HL-60/S4 treated with retinoic acid at 250 ng/mL for 4 days and 3 days (cell line): ENCODE data around the gene OCLN.
"Not testable (repeated sequence)": the region's sequence is repeated elsewhere in the genome, so short reads cannot be mapped to it uniquely, and the experiment has no call there.

Source experiments
- in situ Hi-C: fragments of 300-500 bp; cut with MboI; formaldehyde crosslinking; loops from 2 replicates; pipeline ENCODE4 v1.7.0; 2022; ENCODE audit warnings: low sequenced_read_pairs

Gene OCLN

DNA sequence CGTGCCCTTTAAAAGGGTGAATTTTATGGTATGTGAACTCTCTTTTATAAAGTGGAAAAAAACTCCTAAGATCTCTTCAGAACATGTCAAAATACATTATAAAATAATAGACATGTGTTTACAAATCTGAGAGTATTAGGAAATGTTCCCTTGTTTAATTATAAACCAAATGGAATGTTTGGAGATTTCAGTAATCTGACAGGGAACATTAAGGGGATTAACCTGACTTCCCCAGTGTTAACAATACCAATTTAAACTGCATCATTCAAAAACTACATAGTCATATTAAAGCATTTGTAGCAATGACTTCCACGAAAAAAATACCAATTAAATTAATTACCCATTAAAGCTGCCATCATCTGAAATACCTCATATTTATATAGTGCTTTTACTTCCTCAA, 1.6 kb upstream of the OCLN start:
- in situ Hi-C loops, result no loop called here

DNA sequence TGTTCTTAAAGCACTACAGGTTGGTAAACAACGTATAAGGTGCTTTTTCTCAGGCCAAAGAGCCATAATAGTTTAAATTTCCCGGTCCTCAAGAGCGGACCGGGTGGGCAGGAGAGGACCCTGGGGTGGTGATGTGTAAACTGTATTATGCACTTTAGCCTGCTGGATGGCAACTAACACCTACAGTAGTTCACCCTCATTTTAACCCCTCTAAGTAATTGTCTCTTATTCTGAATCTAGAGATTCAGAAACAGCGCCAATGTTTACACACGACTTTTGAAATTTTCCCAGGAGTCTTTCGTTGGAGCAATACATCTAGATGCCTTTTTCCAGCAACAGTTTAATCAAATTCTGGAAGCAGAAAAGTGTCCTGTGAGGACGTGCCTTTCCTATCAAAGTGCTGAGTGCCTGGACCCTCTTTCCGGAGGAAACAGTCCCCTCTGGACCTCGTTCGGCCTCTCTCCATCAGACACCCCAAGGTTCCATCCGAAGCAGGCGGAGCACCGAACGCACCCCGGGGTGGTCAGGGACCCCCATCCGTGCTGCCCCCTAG, 676 bp upstream of the OCLN start:
- in situ Hi-C loops, result no loop called here

DNA sequence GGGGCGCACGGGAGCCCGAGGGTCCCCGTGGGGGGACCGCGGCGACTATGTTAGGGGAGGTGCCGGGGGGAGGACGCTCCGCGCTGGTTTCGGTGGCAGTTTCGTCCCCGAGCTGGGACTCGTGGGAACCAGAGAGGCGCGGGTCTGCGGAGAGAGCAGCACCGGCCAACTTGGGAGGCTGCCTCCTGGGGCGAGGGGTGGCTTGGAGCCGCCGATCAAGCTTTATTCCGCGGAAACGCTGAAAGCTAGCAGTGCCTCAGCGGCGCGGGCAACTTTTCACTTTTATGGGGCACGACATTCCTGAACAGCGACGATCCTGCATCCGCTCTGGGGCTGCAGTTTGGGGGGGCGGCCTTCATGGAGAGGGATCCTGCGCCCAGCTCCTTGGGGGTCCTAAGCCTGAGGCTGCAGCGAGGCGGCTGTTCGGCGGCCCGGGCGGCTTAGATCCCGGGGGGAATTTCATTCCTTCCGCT, 369 bp downstream of the OCLN start:
- in situ Hi-C loops, result no loop called here

DNA sequence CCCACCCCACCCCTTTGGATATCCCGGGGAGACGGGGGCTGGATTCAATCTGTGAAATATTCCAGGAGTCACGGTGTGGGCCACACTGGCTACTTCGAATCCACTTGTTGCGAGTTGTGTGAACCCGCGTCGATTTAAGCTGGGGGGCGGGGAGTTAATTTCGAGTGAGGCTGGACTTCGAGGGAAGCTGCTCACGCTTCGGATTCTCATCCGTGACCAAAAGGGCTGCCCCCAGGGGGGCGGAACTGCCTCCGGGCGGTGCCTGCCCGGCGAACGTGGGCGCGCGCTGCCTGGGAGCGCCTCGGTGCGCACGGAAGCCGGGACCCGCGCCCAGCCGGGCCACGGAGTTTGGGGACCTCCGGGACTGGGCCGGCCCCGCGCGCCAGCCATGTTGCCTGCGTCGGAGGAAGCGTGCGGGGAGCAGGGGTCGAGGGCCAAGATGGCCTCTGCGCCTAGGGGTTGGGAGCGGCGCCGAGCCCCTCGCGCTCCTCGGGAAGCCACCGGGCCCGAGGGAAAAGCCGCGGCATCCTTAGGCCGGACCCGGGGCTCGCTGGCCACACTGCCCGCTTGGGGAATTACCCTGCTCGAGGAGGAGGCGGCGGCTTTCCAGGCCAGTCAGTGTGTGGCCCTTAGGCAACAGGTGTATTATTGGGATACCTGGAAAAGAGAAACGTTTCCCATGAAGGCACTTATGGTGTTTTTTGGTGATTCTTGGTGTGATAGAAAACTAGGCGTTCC, 975 bp downstream of the OCLN start:
- in situ Hi-C loops, result no loop called here

DNA sequence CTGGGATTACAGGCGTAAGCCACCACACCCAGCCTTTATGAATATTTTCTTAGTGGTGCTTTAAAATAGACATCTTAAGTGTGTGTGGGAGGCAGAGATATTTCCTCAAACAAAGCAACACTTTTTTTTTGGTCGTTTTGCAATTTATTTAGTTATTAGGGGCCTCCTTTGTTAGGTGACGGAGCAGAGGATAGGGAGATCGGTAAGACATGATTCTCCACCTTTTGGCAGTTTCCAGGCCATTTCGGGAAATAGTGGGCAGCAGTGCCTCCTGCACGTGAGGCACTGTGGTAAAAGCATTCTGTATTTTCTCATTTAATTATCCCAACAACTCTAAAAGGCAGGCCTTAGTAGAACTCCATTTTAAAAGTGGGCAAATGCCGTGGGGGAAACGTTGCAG, 1.9 kb downstream of the OCLN start:
- in situ Hi-C loops, result no loop called here

DNA sequence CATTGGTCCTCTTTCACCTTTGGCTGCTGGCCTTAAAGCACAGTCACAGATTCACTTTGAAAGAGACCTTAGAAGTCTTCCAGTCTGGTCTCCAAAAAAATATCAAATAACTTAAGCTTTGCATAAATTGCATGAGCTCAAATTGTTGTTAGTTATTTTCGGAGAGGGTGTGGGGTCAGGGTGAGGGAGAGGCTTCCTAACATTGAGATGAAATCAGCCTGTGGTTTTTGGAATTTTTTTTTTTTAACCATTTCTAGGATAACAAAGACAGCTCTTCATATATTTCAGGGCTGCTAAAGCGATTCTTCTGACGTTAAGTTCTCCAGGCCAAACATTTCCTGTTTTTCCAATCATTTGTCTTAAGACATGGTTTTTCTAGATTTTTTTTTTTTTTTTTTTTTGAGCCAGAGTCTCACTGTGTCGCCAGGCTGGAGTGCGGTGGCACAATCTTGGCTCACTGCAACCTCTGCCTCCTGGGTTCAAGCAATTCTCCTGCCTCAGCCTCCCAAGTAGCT, 4.5 kb downstream of the OCLN start:
- in situ Hi-C loops, result no loop called here

DNA sequence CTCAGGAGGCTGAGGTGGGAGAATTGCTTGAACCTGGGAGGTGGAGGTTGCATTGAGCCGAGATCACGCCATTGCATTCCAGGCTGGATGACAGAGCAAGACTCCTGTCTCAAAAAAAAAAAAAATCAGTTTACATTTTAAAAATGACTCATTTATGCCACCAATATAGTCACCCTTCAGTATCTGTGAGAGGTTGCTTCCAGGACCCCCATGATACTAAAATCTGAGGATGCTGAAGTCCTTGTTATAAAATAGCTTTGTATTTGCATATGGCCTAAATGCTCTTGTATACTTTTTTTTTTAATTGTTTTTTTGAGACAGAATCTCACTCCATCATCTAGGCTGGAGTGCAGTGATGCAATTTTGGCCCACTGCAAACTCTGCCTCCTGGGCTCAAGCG, 5.8 kb downstream of the OCLN start:
- in situ Hi-C loops, result no loop called here

DNA sequence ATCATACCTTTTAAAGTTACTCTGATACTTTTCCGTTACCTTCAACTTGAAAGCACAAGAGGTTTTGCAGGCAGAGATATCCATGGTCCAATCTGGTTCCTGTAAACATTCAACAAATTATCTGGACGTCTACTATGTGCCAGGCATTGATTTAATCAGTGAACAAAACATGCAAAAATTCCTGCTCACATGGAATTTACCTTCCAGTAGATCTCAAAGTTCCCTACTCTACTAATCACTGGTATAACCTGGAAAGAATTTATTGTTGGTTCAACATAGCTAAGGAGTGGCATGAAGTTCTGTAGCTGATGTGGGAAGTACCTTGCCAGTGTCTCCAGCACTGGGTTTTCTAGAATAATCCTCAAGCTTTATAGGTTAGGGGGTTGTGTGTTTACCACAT, 9.8 kb downstream of the OCLN start:
- in situ Hi-C loops, result no loop called here

DNA sequence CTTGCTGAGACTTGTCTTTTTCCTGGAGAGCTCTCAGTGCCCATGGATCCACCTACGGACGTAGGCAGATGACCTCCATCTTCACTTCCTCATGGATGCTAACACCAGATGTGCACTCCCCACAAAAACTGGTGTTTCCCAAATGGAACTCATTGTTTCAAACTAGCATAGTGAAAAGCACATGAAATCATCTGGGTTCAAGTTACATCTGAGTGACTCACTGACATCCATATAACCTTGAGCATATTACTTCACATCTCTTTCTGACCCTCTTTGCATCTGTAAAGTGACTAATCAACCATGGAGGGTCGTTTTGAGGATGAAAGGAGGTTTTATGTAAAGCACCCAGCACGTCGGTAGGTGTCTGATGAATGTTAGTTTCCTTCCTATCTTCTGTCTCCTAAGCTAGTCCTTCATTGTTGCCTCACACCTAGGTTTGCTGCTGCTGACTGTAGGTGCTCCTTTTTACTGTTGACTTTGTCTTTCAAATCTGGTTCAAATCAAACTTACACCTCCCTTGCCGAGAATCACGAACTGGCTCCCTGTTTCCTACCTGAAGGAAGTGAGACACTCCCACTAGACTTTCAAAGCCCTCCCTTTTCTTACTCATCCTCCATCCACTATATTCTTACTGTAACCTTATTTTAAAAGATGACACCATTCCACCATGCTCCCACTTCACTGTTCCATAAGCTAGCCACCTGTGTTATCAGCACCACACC, 10.3 kb downstream of the OCLN start:
- in situ Hi-C loops, result no loop called here

DNA sequence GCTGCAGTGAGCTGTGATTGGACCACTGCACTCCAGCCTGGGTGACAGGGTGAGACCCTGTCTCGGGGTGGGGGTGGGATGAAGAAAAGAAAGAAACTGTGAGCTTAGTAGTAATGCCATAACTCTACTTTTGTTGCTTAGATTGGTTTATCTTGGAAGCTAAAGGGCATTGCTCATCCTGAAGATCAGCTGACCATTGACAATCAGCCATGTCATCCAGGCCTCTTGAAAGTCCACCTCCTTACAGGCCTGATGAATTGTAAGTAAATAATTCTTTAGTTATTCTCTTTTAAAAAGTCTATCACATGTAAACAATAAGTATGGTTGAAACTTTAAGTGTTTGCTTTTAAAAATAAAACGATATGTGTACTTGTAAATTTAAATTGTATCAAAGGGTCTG, 11.4 kb downstream of the OCLN start:
- in situ Hi-C loops, result no loop called here

DNA sequence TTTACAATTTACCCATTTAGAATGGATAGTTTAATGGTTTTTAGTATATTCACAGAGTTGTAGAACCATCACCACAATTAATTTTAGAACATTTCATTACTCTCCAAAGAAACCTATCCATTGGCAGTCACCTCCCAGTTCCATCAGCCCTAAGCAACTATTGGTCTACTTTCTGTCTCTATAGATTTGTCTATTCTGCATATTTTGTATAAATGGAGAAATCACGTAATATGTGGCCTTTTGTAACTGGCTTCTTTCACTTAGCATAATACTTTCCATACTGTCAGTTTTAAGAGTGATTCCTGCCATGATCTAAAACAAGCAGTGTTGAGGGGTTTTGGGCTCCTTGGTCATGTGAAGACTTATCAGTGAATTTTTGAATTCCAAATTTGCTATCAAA, 12.7 kb downstream of the OCLN start:
- in situ Hi-C loops, result no loop called here

DNA sequence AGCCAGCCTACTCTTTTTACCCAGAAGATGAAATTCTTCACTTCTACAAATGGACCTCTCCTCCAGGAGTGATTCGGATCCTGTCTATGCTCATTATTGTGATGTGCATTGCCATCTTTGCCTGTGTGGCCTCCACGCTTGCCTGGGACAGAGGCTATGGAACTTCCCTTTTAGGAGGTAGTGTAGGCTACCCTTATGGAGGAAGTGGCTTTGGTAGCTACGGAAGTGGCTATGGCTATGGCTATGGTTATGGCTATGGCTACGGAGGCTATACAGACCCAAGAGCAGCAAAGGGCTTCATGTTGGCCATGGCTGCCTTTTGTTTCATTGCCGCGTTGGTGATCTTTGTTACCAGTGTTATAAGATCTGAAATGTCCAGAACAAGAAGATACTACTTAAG, 16.6 kb downstream of the OCLN start:
- in situ Hi-C loops, result no loop called here

DNA sequence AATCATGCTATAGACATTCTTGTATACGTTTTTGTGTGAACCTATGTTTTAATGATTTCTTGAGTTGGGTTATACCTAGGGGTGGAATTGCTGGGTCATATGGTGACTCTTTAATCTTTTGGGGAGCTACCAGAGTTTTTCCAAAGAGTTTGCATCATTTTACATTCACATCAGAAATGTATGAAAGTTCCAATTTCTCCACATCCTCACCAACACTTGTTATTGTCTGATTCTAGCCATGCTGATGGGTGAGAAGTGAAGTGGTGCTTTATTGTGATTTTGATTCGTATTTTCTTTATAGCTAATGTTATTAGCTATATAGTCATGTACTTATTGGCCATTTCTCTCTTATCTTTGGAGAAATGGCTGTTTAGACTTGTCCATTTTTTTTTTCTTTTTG, 18.1 kb downstream of the OCLN start:
- in situ Hi-C loops, result no loop called here

DNA sequence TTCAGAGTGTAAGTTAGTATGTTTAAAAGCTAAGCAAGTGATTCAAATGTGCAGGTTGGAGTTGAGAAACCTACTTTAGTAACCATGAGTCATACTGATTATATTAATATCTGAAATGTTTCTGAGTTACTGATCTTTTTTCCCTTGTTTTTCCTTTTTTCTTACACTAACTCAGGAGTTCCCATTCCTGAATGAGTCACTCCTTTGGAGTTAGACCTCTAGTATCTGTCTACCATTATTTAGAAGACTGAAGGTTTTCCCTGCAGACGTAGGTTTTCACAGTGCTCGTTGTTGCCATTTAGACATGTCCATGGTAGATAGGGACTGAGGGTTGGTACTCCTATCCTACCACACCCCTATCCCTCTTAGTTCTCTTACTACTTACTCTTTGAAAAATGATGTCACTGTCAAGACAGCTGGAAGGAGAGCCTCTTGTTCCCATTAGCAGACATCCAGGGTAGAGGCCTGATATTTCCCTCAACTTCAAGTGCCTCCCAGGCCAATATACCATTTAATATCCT, 20.2 kb downstream of the OCLN start:
- in situ Hi-C loops, result no loop called here

DNA sequence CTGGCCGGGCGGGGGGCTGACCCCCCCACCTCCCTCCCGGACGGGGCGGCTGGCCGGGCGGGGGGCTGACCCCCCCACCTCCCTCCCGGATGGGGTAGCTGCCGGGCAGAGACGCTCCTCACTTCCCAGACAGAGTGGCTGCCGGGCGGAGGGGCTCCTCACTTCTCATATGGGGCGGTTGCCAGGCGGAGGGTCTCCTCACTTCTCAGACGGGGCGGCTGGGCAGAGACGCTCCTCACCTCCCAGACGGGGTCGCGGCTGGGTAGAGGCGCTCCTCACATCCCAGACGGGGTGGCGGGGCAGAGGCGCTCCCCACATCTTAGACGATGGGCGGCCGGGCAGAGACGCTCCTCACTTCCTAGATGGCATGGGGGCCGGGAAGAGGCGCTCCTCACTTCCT, 23.0 kb downstream of the OCLN start:
- in situ Hi-C loops, result not testable (repeated sequence)

DNA sequence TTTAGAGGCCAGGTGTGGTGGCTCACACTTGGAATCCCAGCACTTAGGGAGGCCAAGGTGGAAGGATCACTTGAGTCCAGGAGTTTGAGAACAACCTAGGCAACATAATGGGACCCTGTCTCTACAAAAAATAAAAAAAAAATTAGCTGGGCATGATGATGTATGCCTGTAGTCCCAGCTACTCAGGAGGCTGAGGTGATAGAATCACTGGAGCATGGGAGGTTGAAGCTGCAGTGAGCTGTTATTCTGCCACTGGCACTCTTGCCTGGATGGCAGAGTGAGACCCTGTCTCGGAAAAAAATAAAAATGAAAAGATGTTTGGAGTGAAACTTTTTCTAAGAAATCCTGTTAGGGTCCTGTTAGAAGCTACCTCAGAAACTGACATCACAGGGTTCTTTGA, 24.2 kb downstream of the OCLN start:
- in situ Hi-C loops, result no loop called here

DNA sequence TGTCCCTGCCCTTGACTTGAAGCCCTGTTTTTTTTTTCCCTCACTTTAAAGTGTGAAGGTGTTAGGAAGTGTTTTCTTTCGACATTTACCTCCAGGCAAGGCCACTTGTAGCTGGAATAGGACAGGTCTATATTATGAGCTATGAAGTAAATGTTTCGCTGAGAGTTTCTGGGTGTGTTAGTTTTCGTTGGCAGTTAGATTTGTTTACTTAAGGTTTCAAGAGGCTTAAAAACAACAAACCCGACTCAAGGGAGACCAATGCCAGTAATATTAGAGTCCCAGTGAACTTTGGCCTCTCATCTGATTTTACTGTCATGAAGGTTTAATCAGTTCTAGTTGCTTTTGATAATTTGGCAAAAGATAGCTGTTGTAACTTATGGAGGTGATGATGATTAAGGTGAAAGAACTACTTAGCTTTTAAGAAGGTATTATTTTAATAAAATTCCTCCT, 25.2 kb downstream of the OCLN start:
- in situ Hi-C loops, result no loop called here

DNA sequence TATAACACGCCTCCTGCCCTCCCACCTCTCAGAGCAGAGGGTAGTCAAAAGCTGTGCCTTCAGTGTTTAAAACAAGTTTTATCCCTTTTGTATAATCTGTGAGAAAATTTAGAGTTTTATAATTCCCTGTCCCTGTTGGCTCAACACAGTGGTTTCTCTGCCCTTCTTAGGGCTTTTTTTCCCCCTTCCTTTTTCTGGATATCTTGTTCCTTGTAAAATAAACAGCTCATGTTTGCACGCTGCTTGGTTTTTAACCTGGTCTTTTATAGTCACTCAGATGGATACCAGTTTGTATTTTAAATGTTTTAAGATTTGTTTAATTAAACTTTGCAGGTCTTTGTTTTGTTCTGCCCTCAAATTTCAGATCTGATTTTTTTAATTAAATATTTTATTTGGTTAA, 26.7 kb downstream of the OCLN start:
- in situ Hi-C loops, result no loop called here

DNA sequence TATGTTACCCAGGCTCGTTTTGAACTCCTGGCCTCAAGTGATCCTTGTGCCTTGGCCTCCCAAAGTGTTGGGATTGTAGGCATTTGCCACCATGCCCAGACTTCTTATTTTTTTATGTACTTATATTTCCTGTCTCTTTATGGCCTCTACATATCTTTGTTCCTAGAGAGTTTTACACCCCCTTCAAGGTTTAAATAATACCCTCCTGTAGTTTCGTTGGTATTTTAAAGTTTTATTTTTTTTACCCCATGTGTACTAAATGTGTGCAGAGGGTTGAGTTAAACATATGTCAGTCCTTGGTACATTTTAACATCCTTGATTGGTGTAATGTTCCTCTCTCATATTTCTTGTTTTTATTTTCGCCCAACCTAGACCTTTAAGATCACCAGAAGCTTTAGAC, 29.4 kb downstream of the OCLN start:
- in situ Hi-C loops, result no loop called here

DNA sequence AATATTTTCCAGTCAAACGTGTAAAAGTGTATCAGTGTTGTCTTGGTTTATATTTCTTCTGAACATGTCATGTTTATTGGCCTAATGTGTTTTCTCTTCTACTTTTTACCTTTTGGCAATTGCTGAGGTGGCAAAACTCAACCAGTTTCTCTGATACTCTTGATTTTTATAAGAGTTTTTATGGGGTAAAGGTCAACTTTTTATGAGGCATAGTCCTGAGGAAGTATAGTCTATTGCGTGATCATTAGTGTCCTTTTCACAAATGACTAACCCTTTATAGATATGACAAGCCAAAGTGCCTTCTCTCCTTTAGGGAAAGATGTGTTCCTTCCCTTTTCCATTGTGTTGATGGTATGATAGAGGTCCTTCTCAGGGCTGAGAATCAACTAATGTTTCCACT, 32.9 kb downstream of the OCLN start:
- in situ Hi-C loops, result no loop called here

DNA sequence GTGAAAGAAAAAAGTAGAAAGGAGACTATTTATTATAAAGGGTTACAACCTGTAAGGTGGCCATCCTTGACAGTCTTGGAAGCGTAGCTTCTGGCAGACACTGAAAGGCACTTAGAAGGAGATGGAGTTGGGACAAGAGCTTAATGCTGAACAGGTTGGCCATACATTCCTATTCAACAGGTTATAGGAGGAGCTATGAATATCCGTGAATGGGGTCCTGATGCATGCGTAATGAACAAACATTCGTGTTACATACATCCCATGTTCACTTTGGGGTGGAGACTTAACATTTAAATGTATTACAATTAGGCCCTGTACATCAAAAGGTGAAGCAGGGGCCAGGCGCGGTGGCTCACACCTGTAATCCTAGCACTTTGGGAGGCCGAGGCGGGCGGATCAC, 34.1 kb downstream of the OCLN start:
- in situ Hi-C loops, result no loop called here
